Measurements from ENCODE around the gene SUPT3H.

DNA sequence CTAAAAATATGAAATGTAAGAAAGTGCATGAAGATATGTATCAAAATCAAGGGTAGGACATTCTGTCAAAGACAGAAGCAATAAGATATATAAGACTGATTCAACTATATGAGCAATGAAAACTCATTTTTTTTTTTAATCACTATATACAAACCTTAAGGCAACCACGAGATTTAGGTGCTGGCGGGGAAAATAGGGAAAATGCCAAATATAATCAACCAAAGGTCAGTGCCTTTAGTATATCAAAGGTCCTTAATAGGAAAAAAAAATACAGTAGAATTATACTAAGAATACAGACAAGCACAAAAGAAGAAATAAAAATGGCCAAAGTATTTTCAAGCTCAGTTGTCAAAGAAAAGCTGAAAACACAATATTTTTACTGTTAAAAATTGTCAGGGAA is 24.1 kb downstream of the SUPT3H start:
- TF ChIP-seq, protein P1, sequence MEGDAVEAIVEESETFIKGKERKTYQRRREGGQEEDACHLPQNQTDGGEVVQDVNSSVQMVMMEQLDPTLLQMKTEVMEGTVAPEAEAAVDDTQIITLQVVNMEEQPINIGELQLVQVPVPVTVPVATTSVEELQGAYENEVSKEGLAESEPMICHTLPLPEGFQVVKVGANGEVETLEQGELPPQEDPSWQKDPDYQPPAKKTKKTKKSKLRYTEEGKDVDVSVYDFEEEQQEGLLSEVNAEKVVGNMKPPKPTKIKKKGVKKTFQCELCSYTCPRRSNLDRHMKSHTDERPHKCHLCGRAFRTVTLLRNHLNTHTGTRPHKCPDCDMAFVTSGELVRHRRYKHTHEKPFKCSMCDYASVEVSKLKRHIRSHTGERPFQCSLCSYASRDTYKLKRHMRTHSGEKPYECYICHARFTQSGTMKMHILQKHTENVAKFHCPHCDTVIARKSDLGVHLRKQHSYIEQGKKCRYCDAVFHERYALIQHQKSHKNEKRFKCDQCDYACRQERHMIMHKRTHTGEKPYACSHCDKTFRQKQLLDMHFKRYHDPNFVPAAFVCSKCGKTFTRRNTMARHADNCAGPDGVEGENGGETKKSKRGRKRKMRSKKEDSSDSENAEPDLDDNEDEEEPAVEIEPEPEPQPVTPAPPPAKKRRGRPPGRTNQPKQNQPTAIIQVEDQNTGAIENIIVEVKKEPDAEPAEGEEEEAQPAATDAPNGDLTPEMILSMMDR (IDR thresholded peaks at IDR 0.05), result no peak
- TF ChIP-seq POLR2A (IDR thresholded peaks at IDR 0.05), result no peak

Data from right lobe of liver (tissue), 4 donors.